GM23248 (cell line): ENCODE results near the gene ARAP2.

Experiments used
- EZH2 ChIP-seq: fragments of 200-600 bp; sonication (generic); IDR thresholded peaks from 2 replicates; pipeline ENCODE4 v1.6.1; 2018; ENCODE audit warnings: antibody characterized with exemption, mild to moderate bottlenecking; ENCODE audit not compliant: insufficient read depth, poor library complexity, severe bottlenecking
- EZH2phosphoT487 ChIP-seq: fragments of 200-600 bp; sonication (generic); IDR thresholded peaks from 2 replicates; pipeline ENCODE4 v1.6.1; 2018; ENCODE audit warnings: antibody characterized with exemption, moderate library complexity, mild to moderate bottlenecking, low read depth; ENCODE audit not compliant: insufficient read depth

DNA sequence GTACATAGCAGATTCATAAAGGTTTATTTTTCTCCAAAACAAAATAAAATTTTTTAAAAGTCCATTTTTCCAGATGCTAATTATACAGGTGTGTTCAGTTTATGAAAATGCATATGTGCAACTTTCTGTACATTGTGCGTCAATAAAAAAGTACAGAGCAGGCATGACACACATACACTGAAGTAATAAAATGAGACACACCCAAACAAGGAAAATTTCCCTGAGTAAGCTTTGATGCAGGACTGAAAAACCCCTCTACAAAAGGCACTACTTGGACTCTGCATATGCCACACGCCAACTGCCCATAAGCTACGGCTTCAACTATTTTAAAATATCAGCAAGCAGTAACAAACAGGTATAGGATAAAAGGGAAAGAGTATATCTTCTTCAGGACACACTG lies 13.8 kb downstream of the ARAP2 start:
- no peak for TF ChIP-seq EZH2
- TF ChIP-seq EZH2phosphoT487 = no peak
